SH-SY5Y (cell line): Measurements from ENCODE around the gene FNBP1L.

ENCODE experiments used
- GATA2 ChIP-seq: IDR thresholded peaks from 2 replicates; pipeline ENCODE4 v1.6.1; 2011; ENCODE audit warnings: mild to moderate bottlenecking, low read depth, low read length
- GATA3 ChIP-seq: IDR thresholded peaks from 2 replicates; pipeline ENCODE4 v1.6.1; 2011; ENCODE audit warnings: low read depth, mild to moderate bottlenecking, low read length, moderate library complexity

FNBP1L gene

GRCh38 chr1:93595743-93596142, 147.8 kb downstream of the FNBP1L start:
- TF ChIP-seq GATA3, result no peak
- TF ChIP-seq GATA2, result no peak

- TF ChIP-seq GATA3 (no peak), GATA2 (no peak)
Measured at GRCh38 chr1:93596329-93597089, 148.6 kb downstream of the FNBP1L start.

GRCh38 chr1:93597709-93598108, 149.8 kb downstream of the FNBP1L start:
- peak; percentile 83 for TF ChIP-seq GATA2
- TF ChIP-seq GATA3, result 0 out of 2 replicates have a peak, but pooled peaks have one; percentile 10

DNA sequence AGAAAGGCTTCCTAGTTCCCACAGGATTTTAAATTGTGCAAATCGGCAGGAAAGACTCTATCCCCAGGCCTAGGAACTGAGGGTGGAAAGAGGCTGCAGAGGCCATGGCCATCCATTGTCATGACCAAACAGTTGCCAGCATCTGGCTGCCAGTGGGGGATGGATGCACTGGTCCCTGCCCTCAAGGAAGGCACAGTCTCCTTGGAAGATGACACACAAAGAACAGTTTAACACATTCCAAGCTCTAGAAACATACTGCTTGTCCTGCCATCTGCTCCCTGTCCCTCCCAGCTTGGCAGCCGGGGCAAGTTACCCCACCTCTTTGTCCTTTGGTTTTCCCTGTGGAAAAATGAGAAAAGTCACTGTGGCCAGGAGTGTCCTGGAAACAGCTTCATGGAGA, 150.5 kb downstream of the FNBP1L start:
- TF ChIP-seq GATA2 (no peak), GATA3 (no peak)

- TF ChIP-seq GATA2 (no peak), GATA3 (no peak)
Measured at GRCh38 chr1:93598861-93599439, 151.0 kb downstream of the FNBP1L start.

DNA sequence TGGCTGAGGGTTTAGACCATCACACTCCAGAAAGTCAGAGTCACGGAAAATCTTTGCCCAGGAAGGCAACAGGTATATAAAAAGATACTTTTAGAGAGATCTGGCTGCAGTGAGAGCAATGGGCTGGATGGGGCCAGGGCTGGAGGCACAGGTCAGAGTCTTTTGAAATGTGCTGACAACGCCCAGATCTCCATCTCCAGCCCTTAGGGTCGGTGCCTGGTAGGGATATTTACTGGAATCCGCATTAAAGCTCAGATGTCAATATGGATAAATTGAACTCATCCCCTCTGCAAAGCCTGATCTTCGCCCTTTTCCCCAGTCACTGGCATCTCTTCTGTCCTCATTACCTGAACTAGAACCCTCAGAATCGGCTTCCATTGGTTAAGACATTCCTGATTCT, 151.6 kb downstream of the FNBP1L start:
- TF ChIP-seq GATA2 (no peak), GATA3 (no peak)

DNA sequence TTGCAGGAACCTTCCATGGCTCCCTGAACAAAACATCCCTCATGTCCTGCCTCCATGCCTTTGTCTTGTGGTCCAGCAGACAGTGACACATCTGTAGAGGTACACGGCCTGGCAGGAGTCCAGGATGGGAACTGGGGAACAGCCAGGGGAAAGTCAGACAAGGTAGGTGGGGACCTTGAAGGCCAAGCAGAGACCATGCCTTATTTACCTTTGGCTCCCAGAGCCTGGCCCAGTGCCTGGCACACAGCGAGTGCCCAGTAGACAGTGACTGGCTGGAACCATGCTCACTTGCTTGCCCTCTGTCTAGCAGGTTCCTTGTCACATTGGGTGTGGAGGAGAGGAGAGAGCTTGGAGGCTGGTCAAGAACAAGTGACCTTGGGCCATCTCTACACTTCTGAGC, 152.7 kb downstream of the FNBP1L start:
- TF ChIP-seq GATA2 (no peak), GATA3 (no peak)

DNA sequence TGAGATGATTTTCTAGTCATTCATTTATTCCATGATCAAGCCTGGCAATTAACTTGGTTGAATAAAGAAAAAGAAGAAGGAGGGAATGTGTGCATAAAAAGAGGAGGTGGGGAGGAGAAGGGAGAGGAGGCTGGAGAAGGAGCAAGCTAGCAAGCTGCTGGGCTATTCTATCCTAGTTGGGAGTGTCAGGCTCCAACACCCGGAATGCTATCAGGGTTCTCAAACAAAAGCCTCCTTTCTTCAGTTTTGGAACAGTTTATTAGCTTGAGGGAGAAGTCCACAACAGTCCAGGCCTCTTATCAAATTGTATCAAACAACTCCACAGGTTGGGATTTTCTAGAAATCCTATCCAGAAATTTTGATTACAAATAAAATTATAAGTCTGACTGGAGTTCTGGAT, 153.8 kb downstream of the FNBP1L start:
- TF ChIP-seq GATA3 (no peak), GATA2 (no peak)

- TF ChIP-seq GATA3, result no peak
- no peak for TF ChIP-seq GATA2
Measured at GRCh38 chr1:93602101-93602500, 154.2 kb downstream of the FNBP1L start.

- no peak for TF ChIP-seq GATA2
- TF ChIP-seq GATA3, result no peak
Measured at GRCh38 chr1:93603106-93603505, 155.2 kb downstream of the FNBP1L start.

DNA sequence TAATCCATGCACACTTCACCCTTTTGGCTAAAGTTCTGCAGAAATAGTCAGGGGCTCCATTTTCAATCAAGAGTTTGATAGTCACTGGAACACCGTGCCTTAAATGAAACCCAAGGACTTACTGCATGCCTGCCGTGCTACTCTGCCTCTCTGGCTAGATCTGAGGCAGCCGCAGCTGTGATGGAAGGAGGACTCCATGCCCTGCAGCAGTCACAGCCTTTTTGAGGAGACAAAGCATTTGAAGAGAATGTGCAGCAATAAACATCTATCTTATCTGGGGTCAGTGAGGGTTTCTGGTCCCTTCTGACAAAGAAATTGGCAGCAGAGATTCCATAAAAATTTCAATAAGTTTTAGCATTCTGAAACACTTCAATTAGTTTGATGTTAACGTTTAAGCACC, 155.7 kb downstream of the FNBP1L start:
- TF ChIP-seq GATA2, result no peak
- TF ChIP-seq GATA3, result no peak
